ENCODE results near the gene STK24.

Gene STK24

GRCh38 chr13:98466634-98467236 is 110.2 kb downstream of the STK24 start:
- no peaks in the 10 kb centered on the region for H3K27me3 ChIP-seq (ENCODE audit: control insufficient read depth, insufficient read depth, low read length)
- H3K9me3 ChIP-seq (ENCODE audit: control insufficient read depth, insufficient read depth, low read depth, low read length): no peaks in the 10 kb centered on the region
- peaks cover 65% of the 10 kb centered on the region for H3K36me3 ChIP-seq (ENCODE audit: control insufficient read depth, insufficient read depth, low read length)
- no peak overlapping the region for H3K9ac ChIP-seq (ENCODE audit: low read length)
- H3K4me1 ChIP-seq (ENCODE audit: control insufficient read depth, insufficient read depth, low read length): no peaks in the 10 kb centered on the region; the same call in 1 of the 2 replicates
- H3K4me3 ChIP-seq (ENCODE audit: low read depth, low read length): no peak overlapping the region
- H3K27ac ChIP-seq (ENCODE audit: low read depth, low read length): no peak overlapping the region

- Histone ChIP-seq H3K36me3 (ENCODE audit: control insufficient read depth, insufficient read depth, low read length) (peaks cover 82% of the 10 kb centered on the region), H3K27ac (ENCODE audit: low read depth, low read length) (no peak overlapping the region)
Observed at GRCh38 chr13:98462946-98463345, 114.0 kb downstream of the STK24 start.

GRCh38 chr13:98462241-98462882 is 114.5 kb downstream of the STK24 start:
- no peak overlapping the region for H3K9ac ChIP-seq (ENCODE audit: low read length)
- H3K9me3 ChIP-seq (ENCODE audit: control insufficient read depth, insufficient read depth, low read depth, low read length): no peaks in the 10 kb centered on the region
- H3K27me3 ChIP-seq (ENCODE audit: control insufficient read depth, insufficient read depth, low read length): no peaks in the 10 kb centered on the region
- no peak overlapping the region for H3K4me3 ChIP-seq (ENCODE audit: low read depth, low read length)
- H3K36me3 ChIP-seq (ENCODE audit: control insufficient read depth, insufficient read depth, low read length): peaks cover 81% of the 10 kb centered on the region
- no peaks in the 10 kb centered on the region; the same call in 1 of the 2 replicates for H3K4me1 ChIP-seq (ENCODE audit: control insufficient read depth, insufficient read depth, low read length)
- no peak overlapping the region for H3K27ac ChIP-seq (ENCODE audit: low read depth, low read length)

More at GRCh38 chr13:98462946-98463345, 114.0 kb downstream of the STK24 start:
- Histone ChIP-seq H3K4me1 (ENCODE audit: control insufficient read depth, insufficient read depth, low read length) (no peaks in the 10 kb centered on the region; the same call in 1 of the 2 replicates), H3K27me3 (ENCODE audit: control insufficient read depth, insufficient read depth, low read length) (no peaks in the 10 kb centered on the region), H3K9me3 (ENCODE audit: control insufficient read depth, insufficient read depth, low read depth, low read length) (no peaks in the 10 kb centered on the region), H3K9ac (ENCODE audit: low read length) (no peak overlapping the region), H3K4me3 (ENCODE audit: low read depth, low read length) (no peak overlapping the region)

GRCh38 chr13:98461486-98462240 is 115.2 kb downstream of the STK24 start:
- no peak overlapping the region for H3K9ac ChIP-seq (ENCODE audit: low read length)
- H3K36me3 ChIP-seq (ENCODE audit: control insufficient read depth, insufficient read depth, low read length): peaks cover 88% of the 10 kb centered on the region
- no peaks in the 10 kb centered on the region for H3K27me3 ChIP-seq (ENCODE audit: control insufficient read depth, insufficient read depth, low read length)
- H3K4me1 ChIP-seq (ENCODE audit: control insufficient read depth, insufficient read depth, low read length): no peaks in the 10 kb centered on the region; the same call in 1 of the 2 replicates
- H3K27ac ChIP-seq (ENCODE audit: low read depth, low read length): no peak overlapping the region
- H3K4me3 ChIP-seq (ENCODE audit: low read depth, low read length): no peak overlapping the region
- no peaks in the 10 kb centered on the region for H3K9me3 ChIP-seq (ENCODE audit: control insufficient read depth, insufficient read depth, low read depth, low read length)

- Histone ChIP-seq H3K27ac (ENCODE audit: low read depth, low read length) (no peak overlapping the region), H3K9ac (ENCODE audit: low read length) (no peak overlapping the region), H3K9me3 (ENCODE audit: control insufficient read depth, insufficient read depth, low read depth, low read length) (no peaks in the 10 kb centered on the region), H3K4me3 (ENCODE audit: low read depth, low read length) (no peak overlapping the region), H3K36me3 (ENCODE audit: control insufficient read depth, insufficient read depth, low read length) (peaks cover 90% of the 10 kb centered on the region), H3K4me1 (ENCODE audit: control insufficient read depth, insufficient read depth, low read length) (no peaks in the 10 kb centered on the region; the same call in 1 of the 2 replicates), H3K27me3 (ENCODE audit: control insufficient read depth, insufficient read depth, low read length) (no peaks in the 10 kb centered on the region)
Observed at GRCh38 chr13:98460516-98460915, 116.4 kb downstream of the STK24 start.

GRCh38 chr13:98459721-98460370 is 117.1 kb downstream of the STK24 start:
- Histone ChIP-seq H3K27me3 (ENCODE audit: control insufficient read depth, insufficient read depth, low read length) (no peaks in the 10 kb centered on the region), H3K9ac (ENCODE audit: low read length) (no peak overlapping the region), H3K9me3 (ENCODE audit: control insufficient read depth, insufficient read depth, low read depth, low read length) (no peaks in the 10 kb centered on the region), H3K36me3 (ENCODE audit: control insufficient read depth, insufficient read depth, low read length) (peaks cover 87% of the 10 kb centered on the region), H3K27ac (ENCODE audit: low read depth, low read length) (no peak overlapping the region), H3K4me1 (ENCODE audit: control insufficient read depth, insufficient read depth, low read length) (no peaks in the 10 kb centered on the region; the same call in 1 of the 2 replicates), H3K4me3 (ENCODE audit: low read depth, low read length) (no peak overlapping the region)

- H3K27ac ChIP-seq (ENCODE audit: low read depth, low read length): no peak overlapping the region
- peaks cover 88% of the 10 kb centered on the region for H3K36me3 ChIP-seq (ENCODE audit: control insufficient read depth, insufficient read depth, low read length)
- no peaks in the 10 kb centered on the region for H3K27me3 ChIP-seq (ENCODE audit: control insufficient read depth, insufficient read depth, low read length)
Observed at GRCh38 chr13:98459171-98459681, 117.7 kb downstream of the STK24 start.

GRCh38 chr13:98458431-98458830 is 118.5 kb downstream of the STK24 start:
- Histone ChIP-seq H3K36me3 (ENCODE audit: control insufficient read depth, insufficient read depth, low read length) (peaks cover 84% of the 10 kb centered on the region), H3K4me3 (ENCODE audit: low read depth, low read length) (no peak overlapping the region), H3K9me3 (ENCODE audit: control insufficient read depth, insufficient read depth, low read depth, low read length) (no peaks in the 10 kb centered on the region), H3K27ac (ENCODE audit: low read depth, low read length) (no peak overlapping the region), H3K9ac (ENCODE audit: low read length) (no peak overlapping the region), H3K27me3 (ENCODE audit: control insufficient read depth, insufficient read depth, low read length) (no peaks in the 10 kb centered on the region), H3K4me1 (ENCODE audit: control insufficient read depth, insufficient read depth, low read length) (no peaks in the 10 kb centered on the region; the same call in 1 of the 2 replicates)

More at GRCh38 chr13:98459171-98459681, 117.7 kb downstream of the STK24 start:
- H3K9me3 ChIP-seq (ENCODE audit: control insufficient read depth, insufficient read depth, low read depth, low read length): no peaks in the 10 kb centered on the region
- no peak overlapping the region for H3K9ac ChIP-seq (ENCODE audit: low read length)
- no peaks in the 10 kb centered on the region; the same call in 1 of the 2 replicates for H3K4me1 ChIP-seq (ENCODE audit: control insufficient read depth, insufficient read depth, low read length)
- no peak overlapping the region for H3K4me3 ChIP-seq (ENCODE audit: low read depth, low read length)

GRCh38 chr13:98457053-98457452 is 119.9 kb downstream of the STK24 start:
- H3K36me3 ChIP-seq (ENCODE audit: control insufficient read depth, insufficient read depth, low read length): peaks cover 84% of the 10 kb centered on the region

GRCh38 chr13:98456413-98456845 is 120.5 kb downstream of the STK24 start:
- H3K9me3 ChIP-seq (ENCODE audit: control insufficient read depth, insufficient read depth, low read depth, low read length): no peaks in the 10 kb centered on the region
- H3K27me3 ChIP-seq (ENCODE audit: control insufficient read depth, insufficient read depth, low read length): no peaks in the 10 kb centered on the region
- no peak overlapping the region for H3K4me3 ChIP-seq (ENCODE audit: low read depth, low read length)
- H3K9ac ChIP-seq (ENCODE audit: low read length): no peak overlapping the region
- H3K27ac ChIP-seq (ENCODE audit: low read depth, low read length): no peak overlapping the region
- H3K4me1 ChIP-seq (ENCODE audit: control insufficient read depth, insufficient read depth, low read length): peaks cover 5% of the 10 kb centered on the region
- peaks cover 84% of the 10 kb centered on the region for H3K36me3 ChIP-seq (ENCODE audit: control insufficient read depth, insufficient read depth, low read length)

More at GRCh38 chr13:98457053-98457452, 119.9 kb downstream of the STK24 start:
- no peaks in the 10 kb centered on the region for H3K4me1 ChIP-seq (ENCODE audit: control insufficient read depth, insufficient read depth, low read length)
- H3K9ac ChIP-seq (ENCODE audit: low read length): no peak overlapping the region
- no peak overlapping the region for H3K27ac ChIP-seq (ENCODE audit: low read depth, low read length)
- H3K27me3 ChIP-seq (ENCODE audit: control insufficient read depth, insufficient read depth, low read length): no peaks in the 10 kb centered on the region
- no peaks in the 10 kb centered on the region for H3K9me3 ChIP-seq (ENCODE audit: control insufficient read depth, insufficient read depth, low read depth, low read length)
- no peak overlapping the region for H3K4me3 ChIP-seq (ENCODE audit: low read depth, low read length)
